Tibial nerve (tissue), 4 donors: ENCODE data around the gene SBSN.

Experiments used
- CTCF ChIP-seq, 5 experiments: fragments of 200-600 bp in 3 of 5; fragments of 450-650 bp in 2 of 5; sonication (generic) in 3 of 5; IDR thresholded peaks; one replicate each; pipeline ENCODE4 v1.5.1; 2016 to 2019; ENCODE audit warnings: antibody characterized with exemption in 5 of 5, mild to moderate bottlenecking in 3 of 5, moderate library complexity in 2 of 5
- EP300 ChIP-seq, 2 donors: sonication (generic); formaldehyde crosslinking; IDR thresholded peaks; one replicate each; pipeline ENCODE4 v1.6.1; 2017; ENCODE audit warnings: antibody characterized with exemption in 2 of 2, mild to moderate bottlenecking in 1 of 2
- POLR2A ChIP-seq, 2 donors: fragments of 450-650 bp; IDR thresholded peaks; one replicate each; pipeline ENCODE4 v1.6.1; 2017; ENCODE audit warnings: antibody characterized with exemption in 2 of 2, mild to moderate bottlenecking in 2 of 2, moderate library complexity in 2 of 2

GRCh38 chr19:35543280-35544109 is 15.4 kb upstream of the SBSN start:
- TF ChIP-seq CTCF (IDR thresholded peaks at IDR 0.05): no peak
- TF ChIP-seq EP300 (IDR thresholded peaks at IDR 0.05): no peak
- no peak for TF ChIP-seq POLR2A (IDR thresholded peaks at IDR 0.05)
